Measurements from ENCODE around the gene NDFIP1. TPM values are rescaled to one million over a fixed set of nuclear protein-coding genes. Genes with fewer than 3 reads are reported as not detected.

NDFIP1 gene
- total RNA-seq, 1 donor from 2014 or later: 54.3 TPM

DNA sequence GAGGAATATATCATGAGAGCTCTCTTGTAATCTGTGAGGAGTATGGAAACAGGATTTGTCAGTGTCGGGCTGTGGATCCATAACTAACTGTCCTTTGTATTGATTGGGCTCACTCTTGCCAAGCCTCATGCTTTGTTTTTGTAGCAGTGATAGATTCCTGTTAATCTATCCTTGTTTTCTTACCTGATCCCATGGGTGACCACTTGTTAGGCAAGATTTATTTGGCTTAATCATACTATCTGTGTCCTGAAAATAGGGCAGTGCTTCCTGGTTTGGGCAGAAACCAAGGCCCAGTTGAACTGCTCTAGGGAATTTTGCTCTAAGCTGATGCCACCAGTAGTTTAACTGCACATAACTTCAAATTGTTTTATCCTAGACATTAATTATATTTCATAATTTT lies 6.1 kb downstream of the NDFIP1 start:
- intact Hi-C loops (cut with micrococcal nuclease): no loop called here
- no peak for ATAC-seq
- DNase-seq: no peak

DNA sequence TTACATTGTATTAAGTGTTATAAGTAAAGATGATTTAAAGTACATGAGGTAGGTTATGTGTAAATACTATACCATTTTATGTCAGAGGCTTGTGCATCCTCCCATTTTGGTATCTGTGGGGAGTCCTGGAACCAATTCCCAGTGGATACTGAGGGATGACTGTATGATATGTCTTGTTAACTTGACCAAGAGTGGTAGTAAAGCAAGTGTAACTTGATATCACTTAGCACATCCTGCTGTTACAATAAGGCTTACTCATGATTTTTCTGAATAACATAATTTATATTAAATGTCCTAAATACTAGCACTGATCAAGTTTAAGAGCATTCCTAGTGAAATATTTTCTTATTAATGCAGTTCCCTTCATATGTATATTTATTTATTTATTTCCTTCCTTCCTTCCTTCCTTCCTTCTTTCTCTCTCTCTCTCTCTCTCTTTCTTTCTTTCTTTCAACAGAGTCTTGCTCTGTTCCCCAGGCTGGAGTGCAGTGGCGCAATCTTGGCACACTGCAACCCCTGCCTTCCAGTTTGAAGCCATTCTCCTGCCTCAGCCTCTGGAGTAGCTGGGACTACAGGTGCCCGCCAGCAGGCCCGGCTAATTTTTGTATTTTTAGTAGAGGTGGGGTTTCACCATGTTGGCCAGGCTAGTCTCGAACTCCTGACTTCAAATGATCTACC lies 7.5 kb downstream of the NDFIP1 start:
- DNase-seq (no peak), ATAC-seq (no peak)
- intact Hi-C loops (cut with micrococcal nuclease): no loop called here

- peak; percentile 63 for ATAC-seq
- intact Hi-C loops (cut with micrococcal nuclease): no loop called here
- no peak for DNase-seq
These were observed 9.1 kb downstream of the NDFIP1 start for GRCh38 chr5:142117579-142118151.

GRCh38 chr5:142118155-142118686 lies 9.6 kb downstream of the NDFIP1 start:
- intact Hi-C loops (cut with micrococcal nuclease): no loop called here
- ATAC-seq: peak; percentile 33
- DNase-seq: no peak

DNA sequence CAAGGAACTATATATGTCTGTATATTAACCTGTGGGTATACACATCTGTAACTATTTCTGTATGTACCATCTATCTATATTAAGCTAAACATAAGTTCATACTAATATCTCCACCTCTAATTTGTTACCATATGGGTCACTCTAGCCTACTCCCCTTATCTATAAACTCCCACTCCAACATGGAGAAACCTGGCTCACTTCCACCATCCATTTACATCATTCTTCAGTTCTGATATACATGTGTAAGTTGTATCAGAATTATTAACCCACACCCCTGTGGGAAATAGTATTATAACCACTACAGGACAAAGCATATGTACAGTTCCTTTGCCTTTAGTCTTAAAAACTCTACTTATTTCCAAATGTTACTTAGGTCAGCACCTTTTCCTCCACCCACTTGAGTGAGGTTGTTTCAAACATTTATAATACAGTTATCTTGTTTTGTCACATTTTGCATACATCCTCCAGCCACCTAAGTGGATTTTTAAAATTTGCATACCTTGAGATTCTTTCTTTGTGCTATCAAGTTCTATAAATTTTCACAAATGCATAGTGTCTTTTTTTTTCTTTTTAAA lies 10.6 kb downstream of the NDFIP1 start:
- intact Hi-C loops (cut with micrococcal nuclease): no loop called here

DNA sequence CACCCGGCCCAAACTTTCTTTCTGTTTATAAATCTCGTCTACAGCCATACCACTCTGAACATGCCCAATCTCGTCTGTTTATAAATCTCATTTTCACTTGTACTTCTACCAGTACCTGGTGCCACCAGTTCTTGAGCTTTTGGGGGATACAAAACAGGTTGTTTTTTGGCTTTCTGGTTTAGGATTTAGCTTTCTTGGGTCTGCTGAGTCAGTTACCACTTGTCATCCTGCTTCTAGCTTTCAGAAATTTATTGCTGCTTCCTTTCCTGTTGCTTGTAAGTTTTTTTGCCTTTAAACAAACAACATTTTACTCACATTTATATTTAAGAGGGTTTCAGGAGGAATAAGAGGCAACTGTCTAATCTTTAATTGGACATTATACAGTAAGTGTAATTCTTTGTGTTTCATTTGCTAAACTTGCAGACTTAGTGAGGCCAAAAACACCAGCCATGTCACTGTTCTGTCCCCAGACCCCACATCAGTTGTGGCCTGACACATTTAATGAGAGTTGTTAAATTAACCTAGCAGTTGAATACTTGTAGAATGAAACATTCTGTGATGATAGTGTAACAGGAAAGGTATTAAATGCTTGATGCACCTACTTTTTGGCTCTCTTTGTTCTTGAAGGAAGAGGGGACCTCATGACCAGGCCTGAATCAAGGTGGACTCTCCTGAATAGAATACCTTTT lies 11.8 kb downstream of the NDFIP1 start:
- intact Hi-C loops (cut with micrococcal nuclease): no loop called here
- ATAC-seq: no peak
- DNase-seq: no peak

More for the DNA sequence above, 10.6 kb downstream of the NDFIP1 start:
- ATAC-seq (no peak), DNase-seq (no peak)

DNA sequence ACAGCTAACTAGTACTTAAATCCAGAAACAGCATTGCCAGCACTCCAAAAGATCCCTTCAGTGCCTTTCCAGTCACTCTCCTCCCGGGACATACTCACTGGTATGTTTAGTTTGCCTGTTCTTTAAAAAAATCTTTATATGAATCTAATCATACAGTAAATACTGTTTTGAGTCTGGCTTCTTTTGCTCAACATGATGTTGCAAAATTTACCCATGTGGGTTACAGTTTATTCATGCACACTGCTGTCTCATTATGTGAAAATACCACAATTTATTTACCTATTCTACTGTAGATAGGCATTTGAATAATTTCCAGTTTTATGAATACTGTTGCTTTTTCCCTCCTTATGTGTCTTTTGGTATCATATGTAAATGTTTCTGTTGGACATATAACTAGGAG lies 13.5 kb downstream of the NDFIP1 start:
- intact Hi-C loops (cut with micrococcal nuclease): no loop called here
- ATAC-seq: no peak

GRCh38 chr5:142125378-142125777 lies 16.8 kb downstream of the NDFIP1 start:
- ATAC-seq: no peak
- intact Hi-C loops (cut with micrococcal nuclease): no loop called here

More for the DNA sequence above, 13.5 kb downstream of the NDFIP1 start:
- no peak for DNase-seq

GRCh38 chr5:142125963-142126362 lies 17.4 kb downstream of the NDFIP1 start:
- intact Hi-C loops (cut with micrococcal nuclease): no loop called here
- no peak for ATAC-seq
- no peak for DNase-seq

More at GRCh38 chr5:142125378-142125777, 16.8 kb downstream of the NDFIP1 start:
- DNase-seq: no peak

- intact Hi-C loops (cut with micrococcal nuclease): no loop called here
- no peak for DNase-seq
- ATAC-seq: no peak
These were observed 20.2 kb downstream of the NDFIP1 start for GRCh38 chr5:142128675-142129208.

DNA sequence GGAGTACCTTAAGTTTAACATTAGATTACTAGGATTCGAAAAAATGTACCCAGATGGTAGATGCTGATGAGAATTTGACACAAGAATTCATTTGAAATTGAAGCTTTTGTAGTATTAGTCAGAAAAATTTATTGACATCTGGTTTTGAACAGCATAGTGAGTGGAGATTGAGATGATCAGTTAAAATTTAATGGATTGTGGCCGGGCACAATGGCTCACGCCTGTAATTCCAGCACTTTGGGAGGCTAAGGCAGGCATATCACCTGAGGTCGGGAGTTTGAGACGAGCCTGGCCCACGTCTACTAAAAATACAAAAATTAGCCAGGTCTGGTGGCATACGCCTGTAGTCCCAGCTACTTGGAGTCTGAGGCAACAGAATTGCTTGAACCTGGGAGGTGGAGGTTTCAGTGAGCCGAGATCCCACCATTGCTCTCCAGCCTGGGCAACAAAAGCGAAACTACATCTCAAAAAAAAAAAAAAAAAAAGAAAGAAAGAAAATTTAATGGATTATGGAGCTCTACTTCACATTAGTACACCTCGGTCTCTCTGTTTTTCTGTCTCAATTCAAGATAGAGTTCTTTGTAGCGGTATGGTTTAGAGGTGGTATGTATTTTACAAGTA lies 21.0 kb downstream of the NDFIP1 start:
- no peak for ATAC-seq
- intact Hi-C loops (cut with micrococcal nuclease): no loop called here
- no peak for DNase-seq

- intact Hi-C loops (cut with micrococcal nuclease): no loop called here
- no peak for DNase-seq
- ATAC-seq: no peak
These were observed 22.8 kb downstream of the NDFIP1 start for GRCh38 chr5:142131394-142131793.

DNA sequence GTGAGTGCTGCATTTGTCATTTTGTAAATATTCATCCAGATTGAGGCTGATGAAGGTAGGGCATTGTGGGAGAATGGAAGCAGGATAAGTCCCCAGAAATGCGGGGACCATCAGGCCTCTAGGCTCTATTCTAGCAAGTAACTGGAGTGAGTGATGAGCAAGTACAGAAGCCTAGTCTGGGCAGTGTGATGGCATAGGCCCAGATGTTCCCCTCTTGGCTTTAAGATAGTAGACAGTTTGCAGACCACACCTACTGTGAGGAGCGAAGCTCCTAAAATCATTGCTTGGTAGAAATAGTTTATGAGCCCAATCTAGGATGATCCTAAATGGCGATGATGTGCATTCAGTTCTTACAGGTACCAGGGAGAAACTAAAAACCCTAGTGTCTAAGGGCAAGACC lies 24.3 kb downstream of the NDFIP1 start:
- DNase-seq (no peak), ATAC-seq (no peak)
- intact Hi-C loops (cut with micrococcal nuclease): no loop called here

- ATAC-seq: no peak
- no peak for DNase-seq
- intact Hi-C loops (cut with micrococcal nuclease): no loop called here
These were observed 25.0 kb downstream of the NDFIP1 start for GRCh38 chr5:142133330-142134206.

DNA sequence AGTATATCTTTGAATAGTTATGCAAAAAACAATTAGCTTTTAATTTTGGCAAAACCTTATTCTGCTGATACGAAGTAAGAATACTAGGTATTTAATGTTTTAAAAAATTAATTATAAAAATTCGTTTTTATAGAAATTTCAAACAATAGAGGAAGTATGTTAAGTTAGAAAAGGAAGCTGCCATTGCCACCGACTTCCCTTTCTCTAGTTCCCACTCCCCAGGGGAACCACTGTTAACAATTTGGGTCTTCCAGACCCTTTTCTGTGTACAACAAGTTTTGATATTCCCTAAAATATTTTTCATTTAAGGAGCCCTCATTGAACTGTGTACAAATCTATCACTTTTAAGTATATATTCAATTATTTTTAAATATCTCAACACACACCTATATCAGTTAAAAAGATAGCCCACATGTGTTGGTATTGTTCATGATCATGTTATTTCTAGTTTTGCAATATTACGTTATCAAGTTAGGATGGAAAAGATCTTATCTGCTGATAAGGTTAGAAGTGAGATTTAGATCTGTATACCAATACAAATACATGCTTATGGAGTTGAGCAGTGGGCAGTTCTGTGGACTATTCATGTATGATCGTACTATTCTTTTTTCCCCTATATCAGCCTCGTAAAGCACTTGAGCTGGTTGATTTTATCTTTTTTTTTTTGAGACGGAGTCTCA lies 25.9 kb downstream of the NDFIP1 start:
- ATAC-seq: no peak
- DNase-seq: no peak
- intact Hi-C loops (cut with micrococcal nuclease): no loop called here

DNA sequence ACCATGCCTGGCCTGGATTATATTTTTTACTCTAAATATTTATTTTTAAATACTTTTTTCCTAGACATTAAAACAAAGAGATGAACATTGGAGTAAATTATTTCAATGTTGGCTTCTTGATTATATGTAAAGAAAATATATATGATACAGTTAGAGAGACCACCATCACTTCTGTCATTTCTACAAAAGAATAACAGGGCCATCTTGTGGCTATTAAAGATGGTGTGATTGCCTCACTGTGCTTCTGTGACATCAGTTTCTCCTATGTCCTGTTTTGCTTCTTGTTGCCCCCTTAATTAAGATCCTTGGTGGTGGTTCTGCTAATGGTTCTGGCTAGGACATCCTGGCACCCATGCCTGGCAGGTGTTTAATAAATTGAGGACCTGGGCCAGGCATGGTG lies 32.9 kb downstream of the NDFIP1 start:
- intact Hi-C loops (cut with micrococcal nuclease): no loop called here
- no peak for ATAC-seq
- DNase-seq: no peak

DNA sequence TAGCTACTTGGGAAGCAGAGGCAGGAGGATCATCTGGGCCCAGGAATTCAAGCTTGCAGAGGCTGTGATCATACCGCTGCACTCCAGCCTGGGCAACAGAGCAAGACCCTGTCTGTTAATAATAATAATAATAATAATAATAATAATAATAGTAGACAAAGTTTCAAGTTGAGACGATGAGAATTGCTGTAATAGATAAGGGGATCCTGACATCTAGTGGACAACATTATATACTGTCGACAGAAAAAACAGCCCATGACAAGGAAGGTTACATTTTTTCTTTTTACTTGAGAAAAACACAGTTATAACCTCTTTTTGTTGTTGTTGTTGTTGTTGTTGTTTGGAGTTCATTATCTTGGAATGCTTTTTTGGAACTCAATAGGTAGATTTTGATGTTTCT lies 35.3 kb downstream of the NDFIP1 start:
- intact Hi-C loops (cut with micrococcal nuclease): loop anchor here (2.0 kb wide), 1 partner anchor 151 kb away; no protein-coding TSS in a partner anchor
- peak; percentile 40 for ATAC-seq

More for the DNA sequence above, 35.3 kb downstream of the NDFIP1 start:
- DNase-seq: no peak

All from left ventricle myocardium superior (tissue), 1 donor.